Left ventricle myocardium inferior (tissue), 1 donor: ENCODE results near the gene GMEB2. TPM values are rescaled to one million over a fixed set of nuclear protein-coding genes. Genes with fewer than 3 reads are reported as not detected.
A peak's percentile ranks its signal among the peaks of the same experiment; 100 is the strongest.
"Not testable (repeated sequence)": the region's sequence is repeated elsewhere in the genome, so short reads cannot be mapped to it uniquely, and the experiment has no call there.

ENCODE experiments used
- DNase-seq: peaks from one replicate; pipeline ENCODE4 v3.0.0-alpha.2; 2020
- H3K27ac ChIP-seq: fragments of 200-600 bp; replicated peaks from 2 replicates; pipeline ENCODE4 v1.8.0; 2021
- H3K27me3 ChIP-seq: fragments of 200-600 bp; 2 replicates; pipeline ENCODE4 v1.8.0; 2021; ENCODE audit warnings: low read depth
- H3K36me3 ChIP-seq: fragments of 200-600 bp; 2 replicates; pipeline ENCODE4 v1.8.0; 2021
- H3K4me1 ChIP-seq: fragments of 200-600 bp; 2 replicates; pipeline ENCODE4 v1.8.0; 2021
- H3K4me3 ChIP-seq: fragments of 200-600 bp; 2 replicates; pipeline ENCODE4 v1.8.0; 2021; ENCODE audit warnings: mild to moderate bottlenecking, moderate library complexity
- H3K9me3 ChIP-seq: fragments of 200-600 bp; replicated peaks from 2 replicates; pipeline ENCODE4 v1.8.0; 2021
- intact Hi-C: fragments of 100-400 bp; cut with micrococcal nuclease; formaldehyde crosslinking; loops from one replicate; pipeline ENCODE4 v1.11.0; 2022
- total RNA-seq: library from RNA; stranded (reverse); fragmentation: NEBNext Ultra II Directional; extraction: Animal tissue kit (Norgen Biotek cat#: 25700); gene quantifications from one replicate; pipeline ENCODE4 v1.2.1, GENCODE V29; 2021
- TF ChIP-seq, protein P1 (sequence below): fragments of 200-600 bp; IDR thresholded peaks from 2 replicates; pipeline ENCODE4 v1.8.0; 2021; ENCODE audit warnings: antibody characterized with exemption, mild to moderate bottlenecking, borderline replicate concordance
- donor health status: DM: no; HTN: yes; CAD: no; lungs with severe emphysema.

Gene GMEB2
- total RNA-seq, 1 donor from 2014 or later = 5.3 TPM

DNA sequence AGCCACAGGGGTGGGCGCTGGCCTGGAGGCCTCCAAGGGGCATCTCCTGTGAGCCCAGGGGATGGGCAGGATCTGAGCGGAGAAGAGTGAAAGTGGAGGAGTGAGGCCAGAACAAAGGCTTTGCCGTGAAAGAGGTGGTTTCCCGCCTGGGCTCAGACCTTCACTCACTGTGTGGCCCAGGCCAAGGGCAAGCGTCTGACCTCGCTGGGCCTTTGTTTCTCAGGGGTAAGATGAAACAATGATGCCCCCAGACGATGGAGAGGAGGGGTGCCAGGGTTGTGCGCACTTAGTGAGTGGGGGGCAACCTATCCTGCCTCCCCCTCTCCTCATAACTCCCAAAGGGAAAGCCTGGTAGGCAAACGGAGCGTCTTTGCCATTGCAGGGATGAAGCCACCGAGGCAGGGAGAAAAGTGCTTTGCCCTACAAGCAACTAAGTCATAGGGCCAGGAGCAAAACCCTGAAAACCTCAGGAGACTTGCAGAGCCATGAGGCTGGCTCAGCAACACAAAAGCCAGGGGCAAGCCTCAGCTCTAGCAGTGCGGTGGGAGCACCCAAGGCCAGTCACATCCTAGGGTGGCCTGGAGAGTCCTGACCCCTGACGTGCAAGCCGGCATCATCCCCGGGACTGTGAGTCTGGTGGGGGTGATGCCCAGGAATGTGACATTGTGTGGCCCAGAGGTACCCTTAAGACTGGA is 27.2 kb upstream of the GMEB2 start:
- H3K4me3 ChIP-seq = peak overlapping the region; percentile 70
- H3K4me1 ChIP-seq = peaks cover 47% of the 10 kb centered on the region
- no peaks in the 10 kb centered on the region for H3K36me3 ChIP-seq

DNA sequence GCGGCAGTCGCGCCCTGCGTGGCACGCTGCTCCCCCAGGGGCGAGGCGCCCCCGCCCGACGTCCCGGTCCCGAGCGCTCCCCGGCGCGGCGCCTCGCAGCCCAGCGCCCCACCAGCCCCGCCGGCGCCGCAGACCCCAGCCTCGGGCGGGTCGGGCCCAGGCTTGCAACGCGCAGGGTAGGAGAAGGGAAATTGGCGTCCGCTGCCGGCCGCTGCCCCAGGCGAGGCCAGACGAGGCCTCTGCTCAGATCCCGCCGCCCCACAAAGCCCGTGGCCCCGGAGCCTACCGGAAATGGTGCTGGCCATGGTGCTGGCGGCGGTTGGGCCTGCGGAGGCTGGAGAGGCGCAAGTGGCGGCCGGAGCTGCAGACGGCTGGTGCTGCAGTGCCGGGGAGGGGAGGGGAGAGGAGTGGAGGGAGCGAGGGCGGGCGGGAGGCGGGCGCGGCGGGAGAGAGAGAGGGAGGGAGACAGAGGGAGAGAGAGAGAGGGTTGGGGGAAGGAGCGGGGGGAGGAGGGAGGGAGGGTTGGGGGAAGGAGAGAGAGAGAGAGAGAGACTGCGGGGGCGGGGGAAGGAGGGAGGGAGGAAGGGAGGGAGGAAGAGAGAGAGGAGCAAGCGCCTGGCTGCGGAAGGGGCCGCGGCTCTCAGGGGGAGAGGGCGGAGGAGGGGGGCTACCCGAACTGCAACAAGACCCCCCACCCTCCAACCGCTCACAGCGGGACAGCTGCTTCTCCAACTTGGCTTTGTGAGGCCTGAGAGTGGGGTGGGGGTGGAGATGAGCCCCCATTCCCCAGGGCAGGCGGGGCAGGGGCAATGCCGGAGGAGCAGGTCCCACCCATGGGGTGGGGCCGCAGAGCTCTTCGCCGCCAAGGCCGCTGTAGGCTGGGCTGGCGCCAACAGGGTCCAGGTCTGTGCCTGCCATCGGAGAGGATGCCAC is 26.4 kb upstream of the GMEB2 start, which contains the start of gene STMN3:
Gene STMN3, minus strand, starts transcription at position 384 of the 933 bp plus-strand sequence. Its CDS starts 79 bp downstream, at position 305.
- Histone ChIP-seq H3K4me3 (peak within 1 kb of the TSS; percentile 70), H3K27ac (peak within 1 kb of the TSS; percentile 78), H3K4me1 (peaks cover 43% of the 10 kb centered on the region), H3K9me3 (no peaks in the 10 kb centered on the region), H3K36me3 (no peaks in the 10 kb centered on the region), H3K27me3 (peaks cover 14% of the 10 kb centered on the region)
- intact Hi-C loops = no loop called here
- TF ChIP-seq, protein P1, sequence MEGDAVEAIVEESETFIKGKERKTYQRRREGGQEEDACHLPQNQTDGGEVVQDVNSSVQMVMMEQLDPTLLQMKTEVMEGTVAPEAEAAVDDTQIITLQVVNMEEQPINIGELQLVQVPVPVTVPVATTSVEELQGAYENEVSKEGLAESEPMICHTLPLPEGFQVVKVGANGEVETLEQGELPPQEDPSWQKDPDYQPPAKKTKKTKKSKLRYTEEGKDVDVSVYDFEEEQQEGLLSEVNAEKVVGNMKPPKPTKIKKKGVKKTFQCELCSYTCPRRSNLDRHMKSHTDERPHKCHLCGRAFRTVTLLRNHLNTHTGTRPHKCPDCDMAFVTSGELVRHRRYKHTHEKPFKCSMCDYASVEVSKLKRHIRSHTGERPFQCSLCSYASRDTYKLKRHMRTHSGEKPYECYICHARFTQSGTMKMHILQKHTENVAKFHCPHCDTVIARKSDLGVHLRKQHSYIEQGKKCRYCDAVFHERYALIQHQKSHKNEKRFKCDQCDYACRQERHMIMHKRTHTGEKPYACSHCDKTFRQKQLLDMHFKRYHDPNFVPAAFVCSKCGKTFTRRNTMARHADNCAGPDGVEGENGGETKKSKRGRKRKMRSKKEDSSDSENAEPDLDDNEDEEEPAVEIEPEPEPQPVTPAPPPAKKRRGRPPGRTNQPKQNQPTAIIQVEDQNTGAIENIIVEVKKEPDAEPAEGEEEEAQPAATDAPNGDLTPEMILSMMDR = no peak
- DNase-seq = peak; percentile 89

More for the DNA sequence above, 27.2 kb upstream of the GMEB2 start:
- peak overlapping the region; percentile 78 for H3K27ac ChIP-seq
- intact Hi-C loops = no loop called here
- H3K27me3 ChIP-seq = peaks cover 14% of the 10 kb centered on the region
- no peak for DNase-seq
- no peaks in the 10 kb centered on the region for H3K9me3 ChIP-seq
- TF ChIP-seq, protein P1 = no peak

DNA sequence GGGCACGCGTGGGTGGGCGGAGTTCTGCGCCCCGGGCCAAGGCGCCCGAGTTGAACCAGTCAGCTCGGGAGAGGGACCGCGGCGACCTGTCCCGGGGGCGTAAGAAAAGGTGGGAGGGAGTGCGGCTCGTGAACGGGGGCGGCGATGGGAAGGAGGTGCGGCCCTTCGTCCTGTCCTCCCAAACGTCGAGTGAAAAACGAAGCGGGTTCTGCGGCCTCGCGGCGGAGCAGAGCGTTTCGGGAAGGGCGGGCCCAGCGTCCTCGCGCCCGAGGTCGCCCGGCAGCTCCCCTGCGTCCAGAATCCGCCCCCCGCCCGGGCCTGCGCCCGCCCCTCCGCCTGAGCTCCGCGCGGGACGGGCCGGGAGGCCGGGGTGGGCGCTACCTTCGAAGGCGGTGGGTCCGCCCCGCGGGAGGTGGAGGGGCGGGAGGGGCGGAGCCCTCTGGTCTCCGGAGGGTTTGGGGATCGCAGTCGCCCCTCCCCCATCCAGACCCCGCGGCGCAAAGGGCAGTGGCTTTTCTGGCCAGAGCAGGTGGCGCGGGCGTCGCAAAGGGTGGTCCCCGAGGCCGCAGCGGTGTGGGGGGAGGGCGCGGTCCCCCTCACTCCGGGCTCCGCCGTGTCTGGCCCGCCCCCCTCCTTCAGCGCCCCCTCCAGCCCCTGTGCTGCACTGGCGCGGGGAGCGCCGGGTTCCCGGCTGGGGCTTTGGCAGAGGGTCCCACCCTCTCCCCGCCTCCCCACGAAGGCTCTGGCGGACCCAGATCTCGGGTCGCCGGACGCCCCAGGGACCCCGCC is 25.5 kb upstream of the GMEB2 start:
- H3K4me3 ChIP-seq = peak overlapping the region; percentile 70
- no peaks in the 10 kb centered on the region for H3K36me3 ChIP-seq
- TF ChIP-seq, protein P1 = no peak
- peaks cover 14% of the 10 kb centered on the region for H3K27me3 ChIP-seq
- DNase-seq = peak; percentile 48
- intact Hi-C loops = no loop called here
- no peaks in the 10 kb centered on the region for H3K9me3 ChIP-seq
- H3K4me1 ChIP-seq = peaks cover 36% of the 10 kb centered on the region
- peak overlapping the region; percentile 63 for H3K27ac ChIP-seq

DNA sequence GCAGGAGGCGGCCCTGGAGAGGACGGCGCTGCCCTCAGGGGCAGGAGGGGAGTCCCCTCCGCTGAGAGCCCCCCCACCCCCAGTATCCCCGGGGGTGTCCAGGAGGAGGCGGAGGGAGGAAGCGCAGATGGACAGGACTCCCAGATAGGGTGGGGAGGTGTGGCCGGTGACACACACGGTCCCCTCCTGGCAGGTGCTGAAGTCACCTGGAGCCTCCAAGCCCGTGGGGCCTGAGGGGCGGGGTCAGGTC is 25.0 kb upstream of the GMEB2 start:
- Histone ChIP-seq H3K27ac (peak overlapping the region; percentile 63), H3K4me3 (peak overlapping the region; percentile 70), H3K4me1 (peaks cover 31% of the 10 kb centered on the region), H3K27me3 (peaks cover 14% of the 10 kb centered on the region), H3K9me3 (no peaks in the 10 kb centered on the region), H3K36me3 (no peaks in the 10 kb centered on the region)
- DNase-seq = no peak
- intact Hi-C loops = no loop called here
- TF ChIP-seq, protein P1 = no peak

DNA sequence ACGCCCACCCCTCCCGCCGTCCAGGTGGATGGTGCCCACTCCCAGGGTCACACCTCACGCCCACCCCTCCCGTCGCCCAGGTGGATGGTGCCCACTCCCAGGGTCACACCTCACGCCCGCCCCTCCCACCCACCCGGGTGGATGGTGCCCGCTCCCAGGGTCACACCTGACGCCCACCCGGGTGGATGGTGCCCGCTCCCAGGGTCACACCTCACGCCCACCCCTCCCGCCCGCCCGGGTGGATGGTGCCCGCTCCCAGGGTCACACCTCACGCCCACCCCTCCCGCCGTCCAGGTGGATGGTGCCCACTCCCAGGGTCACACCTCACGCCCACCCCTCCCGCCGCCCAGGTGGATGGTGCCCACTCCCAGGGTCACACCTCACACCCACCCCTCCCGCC is 23.6 kb upstream of the GMEB2 start:
- H3K27ac ChIP-seq, H3K36me3 ChIP-seq, DNase-seq, intact Hi-C loops, H3K9me3 ChIP-seq, H3K4me3 ChIP-seq: not testable (repeated sequence)
- Histone ChIP-seq H3K4me1 (peaks cover 31% of the 10 kb centered on the region), H3K27me3 (peaks cover 14% of the 10 kb centered on the region)
